D341Med (cell line): Measurements from ENCODE around the gene SLC8A1.

Experiments
- DNase-seq: peaks from one replicate; pipeline ENCODE4 v3.0.0; 2012; ENCODE audit warnings: low spot score

SLC8A1 gene

DNA sequence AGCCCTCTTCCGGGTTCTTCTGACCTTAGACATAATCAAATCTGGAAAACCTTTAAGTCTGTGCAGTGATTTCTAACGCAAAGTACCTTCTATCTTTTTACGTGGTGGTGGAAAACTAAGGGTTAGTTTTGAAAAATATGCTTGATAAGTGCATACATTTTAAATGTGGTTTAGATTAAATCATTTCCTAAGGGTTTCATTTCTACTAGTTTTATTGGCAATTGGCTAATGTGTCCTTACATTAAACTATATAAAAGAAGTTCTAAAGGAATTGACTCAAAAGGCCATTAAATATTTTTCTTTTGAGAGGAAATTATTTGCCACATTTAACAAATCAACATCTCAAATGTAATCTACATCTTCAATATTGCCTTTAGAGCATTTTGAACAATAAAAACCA, 404.5 kb downstream of the SLC8A1 start:
- DNase-seq: no peak
